Glutamatergic neuron (in vitro differentiated cells): ENCODE measurements around the gene AR. TPM values are rescaled to one million over a fixed set of nuclear protein-coding genes. Genes with fewer than 3 reads are reported as not detected.

Experiments used
- DNase-seq: peaks from one replicate; pipeline ENCODE4 v3.0.0; 2022
- H3K27ac Mint-ChIP-seq: one replicate; pipeline ENCODE4 v1.8.0; 2020; ENCODE audit warnings: mild to moderate bottlenecking, mixed read lengths, inconsistent platforms; ENCODE audit not compliant: unreplicated experiment
- H3K27me3 Mint-ChIP-seq: one replicate; pipeline ENCODE4 v1.8.0; 2020; ENCODE audit warnings: mild to moderate bottlenecking, moderate library complexity, mixed read lengths, inconsistent platforms; ENCODE audit not compliant: unreplicated experiment
- H3K36me3 Mint-ChIP-seq: one replicate; pipeline ENCODE4 v1.8.0; 2020; ENCODE audit warnings: mild to moderate bottlenecking, mixed read lengths, inconsistent platforms; ENCODE audit not compliant: unreplicated experiment
- H3K4me1 Mint-ChIP-seq: one replicate; pipeline ENCODE4 v1.8.0; 2020; ENCODE audit warnings: mild to moderate bottlenecking, low read depth, mixed read lengths, inconsistent platforms; ENCODE audit not compliant: unreplicated experiment
- H3K4me3 Mint-ChIP-seq: one replicate; pipeline ENCODE4 v1.8.0; 2020; ENCODE audit warnings: mild to moderate bottlenecking, mixed read lengths, inconsistent platforms; ENCODE audit not compliant: unreplicated experiment
- H3K9me3 Mint-ChIP-seq: one replicate; pipeline ENCODE4 v1.8.0; 2020; ENCODE audit warnings: mild to moderate bottlenecking, moderate library complexity, mixed read lengths, inconsistent platforms; ENCODE audit not compliant: unreplicated experiment
- total RNA-seq: library from RNA; stranded (reverse); fragmentation: NEBNext Ultra II Directional; extraction: Animal tissue kit (Norgen Biotek cat#: 25700); gene quantifications from one replicate; pipeline ENCODE4 v1.2.1, GENCODE V29; 2021; ENCODE audit not compliant: unreplicated experiment
- TF ChIP-seq, protein P1 (sequence below): fragments of 200-600 bp; sonication (generic); IDR thresholded peaks from one replicate; pipeline ENCODE4 v1.5.0; 2021; ENCODE audit not compliant: partially characterized antibody, unreplicated experiment

AR gene
- total RNA-seq, 1 donor from 2014 or later: 0.56 TPM

DNA sequence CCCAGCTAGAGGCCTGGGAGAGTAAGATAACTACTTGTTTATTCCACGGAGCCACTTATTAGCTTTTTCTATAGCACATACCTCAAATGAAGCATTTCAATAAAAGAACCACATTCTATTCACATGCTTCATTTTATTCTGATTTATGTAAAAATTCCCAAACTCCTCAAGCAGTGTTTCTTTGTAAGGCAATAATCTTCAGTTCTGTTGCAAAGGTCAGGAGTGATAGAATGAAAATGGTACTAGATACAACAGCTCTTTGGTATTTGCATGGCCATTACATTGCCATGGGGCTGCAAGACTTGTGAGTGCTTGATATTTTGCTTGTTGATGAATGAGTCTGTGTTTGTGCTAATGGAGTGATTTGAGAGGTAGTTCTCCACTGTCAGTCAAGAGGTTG, 39.4 kb downstream of the AR start:
- Mint-ChIP-seq H3K27ac (no peak overlapping the region), H3K36me3 (no peaks in the 10 kb centered on the region), H3K27me3 (no peaks in the 10 kb centered on the region), H3K4me3 (no peak overlapping the region), H3K9me3 (no peaks in the 10 kb centered on the region), H3K4me1 (peaks cover 5% of the 10 kb centered on the region)
- TF ChIP-seq, protein P1, sequence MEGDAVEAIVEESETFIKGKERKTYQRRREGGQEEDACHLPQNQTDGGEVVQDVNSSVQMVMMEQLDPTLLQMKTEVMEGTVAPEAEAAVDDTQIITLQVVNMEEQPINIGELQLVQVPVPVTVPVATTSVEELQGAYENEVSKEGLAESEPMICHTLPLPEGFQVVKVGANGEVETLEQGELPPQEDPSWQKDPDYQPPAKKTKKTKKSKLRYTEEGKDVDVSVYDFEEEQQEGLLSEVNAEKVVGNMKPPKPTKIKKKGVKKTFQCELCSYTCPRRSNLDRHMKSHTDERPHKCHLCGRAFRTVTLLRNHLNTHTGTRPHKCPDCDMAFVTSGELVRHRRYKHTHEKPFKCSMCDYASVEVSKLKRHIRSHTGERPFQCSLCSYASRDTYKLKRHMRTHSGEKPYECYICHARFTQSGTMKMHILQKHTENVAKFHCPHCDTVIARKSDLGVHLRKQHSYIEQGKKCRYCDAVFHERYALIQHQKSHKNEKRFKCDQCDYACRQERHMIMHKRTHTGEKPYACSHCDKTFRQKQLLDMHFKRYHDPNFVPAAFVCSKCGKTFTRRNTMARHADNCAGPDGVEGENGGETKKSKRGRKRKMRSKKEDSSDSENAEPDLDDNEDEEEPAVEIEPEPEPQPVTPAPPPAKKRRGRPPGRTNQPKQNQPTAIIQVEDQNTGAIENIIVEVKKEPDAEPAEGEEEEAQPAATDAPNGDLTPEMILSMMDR: no peak
- no peak for DNase-seq

DNA sequence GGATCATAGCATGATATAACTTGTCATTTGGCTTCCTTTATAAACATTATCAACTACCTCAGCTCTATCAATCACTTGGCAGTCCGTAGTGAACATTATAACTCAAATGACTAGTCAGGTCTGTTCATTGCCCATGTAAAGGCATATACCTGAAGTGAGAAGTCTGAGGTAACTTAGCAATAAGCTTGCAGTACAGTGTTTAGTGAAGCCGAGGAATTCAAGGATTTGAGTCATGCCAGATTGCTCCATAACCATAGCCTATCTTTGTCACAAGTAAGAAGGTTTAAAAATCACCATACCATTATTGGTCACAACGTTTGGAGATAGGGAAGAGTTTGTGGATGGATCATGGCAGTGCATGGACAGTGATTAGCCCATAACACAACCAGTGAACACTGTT, 41.6 kb downstream of the AR start:
- Mint-ChIP-seq H3K36me3 (no peaks in the 10 kb centered on the region), H3K27ac (no peak overlapping the region), H3K4me1 (peaks cover 5% of the 10 kb centered on the region), H3K4me3 (no peak overlapping the region), H3K27me3 (no peaks in the 10 kb centered on the region), H3K9me3 (no peaks in the 10 kb centered on the region)
- TF ChIP-seq, protein P1: no peak
- no peak for DNase-seq

DNA sequence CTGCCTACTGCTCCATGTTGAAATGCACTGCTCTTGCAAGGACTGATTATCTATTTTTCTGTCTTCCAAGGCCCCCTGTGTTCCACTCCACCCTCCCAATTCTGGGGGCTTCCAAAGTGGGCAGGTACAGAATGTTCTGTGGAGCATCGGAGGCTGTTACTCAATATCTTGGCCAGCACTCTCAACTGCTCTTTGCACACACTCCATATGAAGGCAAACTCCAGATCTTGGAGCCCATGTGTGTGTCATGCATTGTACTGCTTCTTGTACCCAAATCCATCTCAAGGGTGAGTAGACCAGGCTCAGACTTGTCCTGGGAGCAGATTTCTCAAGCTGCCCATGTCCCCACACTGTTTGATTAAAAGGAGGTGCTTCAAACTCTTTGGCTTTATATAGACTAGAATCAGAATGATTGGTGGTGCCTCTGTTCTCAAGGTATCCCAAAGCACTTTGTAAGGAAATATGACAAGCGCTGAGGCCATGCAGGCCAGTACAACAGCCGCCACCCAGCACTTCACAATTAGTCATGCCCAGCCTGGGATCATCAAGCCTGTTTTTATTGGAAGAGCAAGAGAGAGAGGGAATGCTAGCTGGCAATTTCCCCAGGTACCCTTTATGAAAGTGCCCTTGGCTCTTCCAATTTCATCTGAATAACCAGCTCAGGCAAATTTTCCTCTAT, 44.3 kb downstream of the AR start:
- Mint-ChIP-seq H3K27me3 (no peaks in the 10 kb centered on the region), H3K4me1 (peaks cover 5% of the 10 kb centered on the region), H3K27ac (no peak overlapping the region), H3K9me3 (no peaks in the 10 kb centered on the region), H3K4me3 (no peak overlapping the region), H3K36me3 (no peaks in the 10 kb centered on the region)
- no peak for DNase-seq
- TF ChIP-seq, protein P1: no peak

DNA sequence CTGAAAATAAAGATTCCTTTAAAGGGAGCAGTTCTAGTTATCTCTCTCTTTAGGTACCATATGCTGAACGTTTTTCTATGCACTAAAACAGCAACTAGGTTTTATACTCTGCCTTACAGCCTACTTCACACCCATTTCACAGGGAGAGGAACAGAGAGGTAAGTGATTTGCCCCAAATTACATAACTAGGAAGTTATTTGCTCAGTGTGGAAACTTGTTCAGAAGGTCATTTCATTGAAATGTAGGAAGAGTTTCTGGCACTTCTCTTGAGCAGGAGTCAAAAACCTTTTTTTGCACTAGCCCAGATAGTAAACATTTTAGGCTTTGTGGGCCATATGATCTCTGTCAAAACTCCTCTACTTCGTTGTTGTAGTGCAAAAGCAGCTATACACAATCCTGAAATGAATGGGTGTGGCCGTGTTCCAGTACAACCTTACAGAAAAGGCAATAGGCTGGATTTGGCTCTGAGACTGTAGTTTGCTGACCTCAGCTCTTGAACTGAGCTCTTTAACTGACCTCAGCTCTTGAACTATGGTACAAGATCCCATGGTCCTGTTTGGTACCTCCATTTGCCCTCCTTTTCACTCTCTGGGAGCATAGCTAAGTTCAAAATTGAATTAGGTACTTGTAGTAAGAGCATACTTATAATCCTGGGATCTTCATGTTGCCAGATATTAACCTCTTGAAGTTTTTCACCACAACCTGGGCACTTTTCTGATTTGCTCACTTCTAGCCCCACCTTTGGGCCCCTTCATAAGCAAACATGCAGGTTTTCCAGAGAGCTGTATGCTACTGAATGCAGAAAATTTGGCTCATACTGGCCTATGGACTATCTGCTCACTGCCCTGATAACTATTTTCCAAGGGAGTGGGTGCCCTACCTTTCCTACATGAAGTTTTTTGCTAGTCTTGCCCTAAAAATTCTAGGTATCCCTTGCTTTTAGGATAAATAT, 53.3 kb downstream of the AR start:
- Mint-ChIP-seq H3K9me3 (no peaks in the 10 kb centered on the region), H3K27ac (no peak overlapping the region), H3K4me1 (no peaks in the 10 kb centered on the region), H3K36me3 (no peaks in the 10 kb centered on the region), H3K4me3 (no peak overlapping the region), H3K27me3 (no peaks in the 10 kb centered on the region)
- no peak for DNase-seq
- TF ChIP-seq, protein P1: no peak

DNA sequence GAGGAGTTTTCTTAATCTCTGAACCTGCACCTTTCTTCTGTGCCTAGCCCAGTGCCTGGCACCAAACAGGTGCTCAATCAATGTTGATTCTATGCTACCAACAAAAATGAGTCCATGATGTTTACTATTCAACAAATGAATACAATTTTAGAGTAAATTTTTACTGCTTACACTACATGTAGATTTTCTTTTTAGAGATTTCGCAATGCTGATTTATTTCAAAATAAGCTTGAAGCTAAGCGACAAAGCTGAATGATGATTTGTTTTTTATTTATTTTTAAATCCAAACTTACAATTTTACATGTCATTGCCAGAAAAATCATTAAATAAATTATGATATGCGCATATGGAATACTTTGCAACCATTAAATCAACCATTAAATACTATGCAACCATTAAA, 55.7 kb downstream of the AR start:
- Mint-ChIP-seq H3K4me3 (no peak overlapping the region), H3K4me1 (no peaks in the 10 kb centered on the region), H3K36me3 (no peaks in the 10 kb centered on the region), H3K27me3 (no peaks in the 10 kb centered on the region), H3K9me3 (no peaks in the 10 kb centered on the region), H3K27ac (no peak overlapping the region)
- no peak for DNase-seq
- TF ChIP-seq, protein P1: no peak
